IMR-90 (cell line): ENCODE data around the gene TGFA. TPM values are rescaled to one million over a fixed set of nuclear protein-coding genes. Genes with fewer than 3 reads are reported as not detected.

Experiments used
- ATAC-seq: fragments of 200-7000 bp; cut with Tn5 transposase; 2 replicates; pipeline ENCODE4 v1.9.1; 2020; ENCODE audit warnings: low read depth, mild to moderate bottlenecking, moderate library complexity
- BruUV-seq: library from RNA; stranded (reverse); fragments of 400-500 nt; replicated peaks from 2 replicates; lab custom pipeline; 2021; lab: Mats Ljungman, UMichigan
- CTCF ChIA-PET: fragments of 300-600 bp; formaldehyde crosslinking; extraction: SDS; loops from one replicate; lab custom pipeline; 2021; ENCODE audit warnings: antibody characterized with exemption; lab: Yijun Ruan, JAX
- POLR2A ChIA-PET: fragments of 300-600 bp; sonication (Branson Sonifier 250); formaldehyde crosslinking; loops from one replicate; lab custom pipeline; 2022; ENCODE audit warnings: antibody characterized with exemption; ENCODE audit not compliant: unreplicated experiment; lab: Charles Lee
- DNase-seq: peaks from one replicate; pipeline ENCODE4 v3.0.0; 2013
- H2AFZ ChIP-seq: replicated peaks from 2 replicates; pipeline ENCODE3; 2013; ENCODE audit warnings: low read length, mild to moderate bottlenecking; ENCODE audit not compliant: poor library complexity
- H2AK5ac ChIP-seq: 2 replicates; pipeline ENCODE4 v1.6.1; 2013; ENCODE audit warnings: low read depth, low read length, inconsistent platforms
- H2AK9ac ChIP-seq: replicated peaks from 2 replicates; pipeline ENCODE3; 2013; ENCODE audit warnings: mild to moderate bottlenecking, low read depth, low read length, moderate library complexity; ENCODE audit not compliant: poor library complexity
- H2BK120ac ChIP-seq: 2 replicates; pipeline ENCODE4 v1.6.1; 2013; ENCODE audit warnings: low read depth, low read length, inconsistent platforms
- H2BK15ac ChIP-seq: 3 replicates; pipeline ENCODE4 v1.6.1; 2013; ENCODE audit warnings: low read depth, low read length, inconsistent platforms
- H2BK20ac ChIP-seq: 2 replicates; pipeline ENCODE4 v1.6.1; 2013; ENCODE audit warnings: low read depth, mild to moderate bottlenecking, inconsistent platforms, low read length, moderate library complexity
- H2BK5ac ChIP-seq: 2 replicates; pipeline ENCODE4 v1.6.1; 2013; ENCODE audit warnings: mild to moderate bottlenecking, low read depth, low read length, inconsistent platforms; ENCODE audit not compliant: poor library complexity, severe bottlenecking
- H3K14ac ChIP-seq: replicated peaks from 2 replicates; pipeline ENCODE4 v1.6.1; 2013; ENCODE audit warnings: low read depth, low read length, inconsistent platforms
- H3K18ac ChIP-seq: 2 replicates; pipeline ENCODE4 v1.6.1; 2013; ENCODE audit warnings: low read depth, low read length, control low read depth
- H3K23ac ChIP-seq: 2 replicates; pipeline ENCODE4 v1.6.1; 2013; ENCODE audit warnings: low read depth, low read length, inconsistent platforms
- H3K27ac ChIP-seq: 2 replicates; pipeline ENCODE4 v1.5.1; 2013; ENCODE audit warnings: mild to moderate bottlenecking, control low read depth, low read length; ENCODE audit not compliant: insufficient read depth
- H3K27me3 ChIP-seq: 2 replicates; pipeline ENCODE4 v1.6.1; 2013; ENCODE audit warnings: low read length; ENCODE audit not compliant: control insufficient read depth, insufficient read depth
- H3K36me3 ChIP-seq: 2 replicates; pipeline ENCODE4 v1.6.1; 2013; ENCODE audit warnings: low read length, mixed read lengths; ENCODE audit not compliant: control insufficient read depth, insufficient read depth
- H3K4ac ChIP-seq: 2 replicates; pipeline ENCODE4 v1.6.1; 2013; ENCODE audit warnings: low read depth, low read length, inconsistent platforms
- H3K4me1 ChIP-seq: 2 replicates; pipeline ENCODE4 v1.6.1; 2013; ENCODE audit warnings: low read length, mixed read lengths; ENCODE audit not compliant: control insufficient read depth, insufficient read depth
- H3K4me2 ChIP-seq: 2 replicates; pipeline ENCODE4 v1.6.1; 2013; ENCODE audit warnings: low read depth, mild to moderate bottlenecking, control low read depth, low read length, moderate library complexity
- H3K4me3 ChIP-seq: 2 replicates; pipeline ENCODE4 v1.5.1; 2013; ENCODE audit warnings: low read depth, mild to moderate bottlenecking, control low read depth, low read length, moderate library complexity; ENCODE audit not compliant: insufficient read depth
- H3K56ac ChIP-seq: 2 replicates; pipeline ENCODE4 v1.6.1; 2013; ENCODE audit warnings: low read length, inconsistent platforms; ENCODE audit not compliant: insufficient read depth; ENCODE audit errors: extremely low read depth
- H3K79me1 ChIP-seq, 2 experiments: 2 replicates each; pipeline ENCODE4 v1.6.1; 2013; ENCODE audit warnings: low read length in 2 of 2, inconsistent platforms in 1 of 2, low read depth in 1 of 2
- H3K9ac ChIP-seq: 2 replicates; pipeline ENCODE4 v1.6.1; 2013; ENCODE audit warnings: low read depth, low read length, control low read depth
- H3K9me1 ChIP-seq: 2 replicates; pipeline ENCODE4 v1.6.1; 2013; ENCODE audit warnings: low read length, inconsistent platforms; ENCODE audit not compliant: insufficient read depth
- H3K9me3 ChIP-seq: 2 replicates; pipeline ENCODE4 v1.6.1; 2013; ENCODE audit warnings: low read length; ENCODE audit not compliant: control insufficient read depth, insufficient read depth
- H4K20me1 ChIP-seq: 2 replicates; pipeline ENCODE4 v1.6.1; 2013; ENCODE audit warnings: low read length, inconsistent platforms; ENCODE audit not compliant: insufficient read depth
- H4K5ac ChIP-seq: 2 replicates; pipeline ENCODE4 v1.6.1; 2013; ENCODE audit warnings: mild to moderate bottlenecking, low read depth, low read length, control low read depth
- H4K8ac ChIP-seq, 2 experiments: 2 replicates each; pipeline ENCODE4 v1.6.1; 2013; ENCODE audit warnings: low read depth in 2 of 2, low read length in 2 of 2, control low read depth in 1 of 2, inconsistent platforms in 1 of 2
- H4K91ac ChIP-seq: 2 replicates; pipeline ENCODE4 v1.6.1; 2013; ENCODE audit warnings: low read depth, low read length, inconsistent platforms; ENCODE audit not compliant: insufficient read depth
- BHLHE40 ChIP-seq: fragments of 150-350 bp; IDR thresholded peaks from 2 replicates; pipeline ENCODE4 v1.6.1; 2016; ENCODE audit warnings: mild to moderate bottlenecking, low read depth, low read length
- CEBPB ChIP-seq: IDR thresholded peaks from 2 replicates; pipeline ENCODE4 v1.6.1; 2012; ENCODE audit warnings: low read depth, low read length, improper control_type of control experiment
- CHD1 ChIP-seq: IDR thresholded peaks from 2 replicates; pipeline ENCODE4 v1.6.1; 2012; ENCODE audit warnings: low read depth, low read length, improper control_type of control experiment
- CTCF ChIP-seq: conservative IDR thresholded peaks from 2 replicates; pipeline ENCODE4 v1.5.1; 2012; ENCODE audit warnings: mild to moderate bottlenecking, low read depth, low read length, improper control_type of control experiment
- ELK1 ChIP-seq: fragments of 150-350 bp; IDR thresholded peaks from 2 replicates; pipeline ENCODE4 v1.6.1; 2016; ENCODE audit warnings: low read depth, mild to moderate bottlenecking, low read length, moderate library complexity, borderline replicate concordance
- FOS ChIP-seq: fragments of 150-350 bp; IDR thresholded peaks from 2 replicates; pipeline ENCODE4 v1.6.1; 2016; ENCODE audit warnings: low read depth, low read length
- MAFK ChIP-seq: IDR thresholded peaks from 2 replicates; pipeline ENCODE4 v1.6.1; 2012; ENCODE audit warnings: low read depth, low read length, improper control_type of control experiment
- MAZ ChIP-seq: IDR thresholded peaks from 2 replicates; pipeline ENCODE4 v1.6.1; 2012; ENCODE audit warnings: low read depth, mild to moderate bottlenecking, low read length, improper control_type of control experiment, moderate library complexity, borderline replicate concordance
- MXI1 ChIP-seq: IDR thresholded peaks from 2 replicates; pipeline ENCODE4 v1.6.1; 2012; ENCODE audit warnings: low read depth, mild to moderate bottlenecking, low read length, moderate library complexity, borderline replicate concordance
- NFE2L2 ChIP-seq: fragments of 150-350 bp; IDR thresholded peaks from 2 replicates; pipeline ENCODE4 v1.6.1; 2016; ENCODE audit warnings: low read depth, mild to moderate bottlenecking, low read length
- POLR2A ChIP-seq: IDR thresholded peaks from 2 replicates; pipeline ENCODE4 v1.6.1; 2012; ENCODE audit warnings: mild to moderate bottlenecking, low read depth, low read length
- RAD21 ChIP-seq: IDR thresholded peaks from 2 replicates; pipeline ENCODE4 v1.6.1; 2012; ENCODE audit warnings: low read length, improper control_type of control experiment
- RCOR1 ChIP-seq: IDR thresholded peaks from 2 replicates; pipeline ENCODE4 v1.6.1; 2012; ENCODE audit warnings: mild to moderate bottlenecking, low read length, improper control_type of control experiment; ENCODE audit not compliant: insufficient replicate concordance
- RFX5 ChIP-seq: IDR thresholded peaks from 2 replicates; pipeline ENCODE4 v1.8.0; 2012; ENCODE audit warnings: low read depth, mild to moderate bottlenecking, low read length, moderate library complexity
- SMC3 ChIP-seq: fragments of 150-350 bp; IDR thresholded peaks from 2 replicates; pipeline ENCODE4 v1.6.1; 2016; ENCODE audit warnings: low read depth, mild to moderate bottlenecking, antibody characterized with exemption, low read length, moderate library complexity
- USF2 ChIP-seq: fragments of 150-350 bp; IDR thresholded peaks from 2 replicates; pipeline ENCODE4 v1.6.1; 2017; ENCODE audit warnings: mild to moderate bottlenecking, antibody characterized with exemption, low read length, low read depth
- dilution Hi-C: fragments of 300-500 bp; cut with HindIII; formaldehyde crosslinking; loops from one replicate; pipeline ENCODE4 v1.14.3; 2018; ENCODE audit warnings: low sequenced_read_pairs; ENCODE audit not compliant: unreplicated experiment
- in situ Hi-C: fragments of 300-500 bp; cut with MboI; formaldehyde crosslinking; loops from 3 replicates; pipeline ENCODE4 v1.14.3; 2019; ENCODE audit warnings: low sequenced_read_pairs, inconsistent platforms, mixed read lengths
- intact Hi-C: fragments of 100-400 bp; cut with micrococcal nuclease; formaldehyde crosslinking; loops from 2 replicates; pipeline ENCODE4 v1.10.0; 2022
- polyA plus RNA-seq, 3 experiments: library from polyadenylated mRNA; depleted of rRNA; stranded (reverse); fragments of >200 nt; gene quantifications; 2 replicates each; pipeline ENCODE4 v1.2.3, GENCODE V29; 2012; ENCODE audit warnings: low replicate concordance in 1 of 3
- total RNA-seq: library from RNA; depleted of rRNA; stranded (reverse); fragments of >200 nt; gene quantifications from 2 replicates; pipeline ENCODE4 v1.2.3, GENCODE V29; 2012

Gene TGFA
- total and polyA plus RNA-seq, 2 of the 4 experiments (the other 2 are of a cell fraction) = not detected

GRCh38 chr2:70498054-70498453, 55.6 kb downstream of the TGFA start:
- no peaks in the 10 kb centered on the region for H4K20me1 ChIP-seq
- no peak overlapping the region for H2BK5ac ChIP-seq
- ATAC-seq (no peak), DNase-seq (no peak)
- in situ Hi-C loops = no loop called here
- BruUV-seq = no TSS peak
- CTCF ChIA-PET = no interaction called here
- TF ChIP-seq MAZ = no peak
- TF ChIP-seq ELK1 = no peak
- no peak for TF ChIP-seq CEBPB
- no peak for TF ChIP-seq NFE2L2
- TF ChIP-seq SMC3 = no peak
- no peak for TF ChIP-seq RAD21
- TF ChIP-seq BHLHE40 = no peak
- no peak for TF ChIP-seq CTCF
- TF ChIP-seq RCOR1 = no peak
- no peak for TF ChIP-seq RFX5
- TF ChIP-seq MAFK = no peak
- TF ChIP-seq FOS = no peak
- TF ChIP-seq POLR2A = no peak
- no peak for TF ChIP-seq CHD1
- TF ChIP-seq USF2 = no peak
- TF ChIP-seq MXI1 = no peak
- no peak overlapping the region for H3K56ac ChIP-seq
- intact Hi-C loops = no loop called here
- dilution Hi-C loops = no loop called here
- H3K4me2 ChIP-seq = no peak overlapping the region
- no peak overlapping the region for H4K91ac ChIP-seq
- no peak overlapping the region for H2BK20ac ChIP-seq
- H3K9me1 ChIP-seq = no peaks in the 10 kb centered on the region
- H3K27me3 ChIP-seq = peaks cover 3% of the 10 kb centered on the region
- H3K4me3 ChIP-seq = no peak overlapping the region
- H4K8ac ChIP-seq = no peak overlapping the region
- no peak overlapping the region for H2AK5ac ChIP-seq
- H2AFZ ChIP-seq = no peak overlapping the region
- no peak overlapping the region for H2BK15ac ChIP-seq
- H3K9ac ChIP-seq = no peak overlapping the region
- H3K79me1 ChIP-seq = no peaks in the 10 kb centered on the region
- no peak overlapping the region for H3K23ac ChIP-seq
- H3K4ac ChIP-seq = no peak overlapping the region
- H3K9me3 ChIP-seq = no peaks in the 10 kb centered on the region
- no peak overlapping the region for H4K5ac ChIP-seq
- no peak overlapping the region for H3K27ac ChIP-seq
- H3K14ac ChIP-seq = no peak overlapping the region
- H2AK9ac ChIP-seq = no peak overlapping the region
- no peaks in the 10 kb centered on the region for H3K4me1 ChIP-seq
- no peak overlapping the region for H3K18ac ChIP-seq
- H2BK120ac ChIP-seq = no peak overlapping the region
- no peaks in the 10 kb centered on the region for H3K36me3 ChIP-seq
- POLR2A ChIA-PET = no interaction called here
